ENCODE results near the gene GPC3.
"Not testable (repeated sequence)": the region's sequence is repeated elsewhere in the genome, so short reads cannot be mapped to it uniquely, and the experiment has no call there.

GPC3 gene

GRCh38 chrX:133834771-133835170 is 150.6 kb downstream of the GPC3 start:
- no peak for DNase-seq

GRCh38 chrX:133819546-133819945 is 165.8 kb downstream of the GPC3 start:
- no peak for DNase-seq

- DNase-seq = no peak
These were observed 167.4 kb downstream of the GPC3 start for GRCh38 chrX:133818019-133818418.

GRCh38 chrX:133815496-133815895 is 169.9 kb downstream of the GPC3 start:
- no peak for DNase-seq

GRCh38 chrX:133813971-133814370 is 171.4 kb downstream of the GPC3 start:
- DNase-seq = no peak

- no peak for DNase-seq
These were observed 173.0 kb downstream of the GPC3 start for GRCh38 chrX:133812402-133812801.

GRCh38 chrX:133810925-133811324 is 174.5 kb downstream of the GPC3 start:
- DNase-seq = no peak

GRCh38 chrX:133804072-133804471 is 181.3 kb downstream of the GPC3 start:
- no peak for DNase-seq

GRCh38 chrX:133796282-133796681 is 189.1 kb downstream of the GPC3 start:
- DNase-seq = no peak

GRCh38 chrX:133794126-133794525 is 191.3 kb downstream of the GPC3 start:
- no peak for DNase-seq

GRCh38 chrX:133793626-133794025 is 191.8 kb downstream of the GPC3 start:
- DNase-seq = no peak

- peak; percentile 23 for DNase-seq
These were observed 193.0 kb downstream of the GPC3 start for GRCh38 chrX:133792198-133792953.

- no peak for DNase-seq
These were observed 195.6 kb downstream of the GPC3 start for GRCh38 chrX:133789829-133790228.

GRCh38 chrX:133786382-133786781 is 199.0 kb downstream of the GPC3 start:
- no peak for DNase-seq

GRCh38 chrX:133783274-133783673 is 202.1 kb downstream of the GPC3 start:
- no peak for DNase-seq

- no peak for DNase-seq
These were observed 204.2 kb downstream of the GPC3 start for GRCh38 chrX:133781174-133781573.

GRCh38 chrX:133776072-133776471 is 209.3 kb downstream of the GPC3 start:
- DNase-seq = peak; percentile 22

GRCh38 chrX:133774807-133775206 is 210.6 kb downstream of the GPC3 start:
- no peak for DNase-seq

- no peak for DNase-seq
These were observed 214.2 kb downstream of the GPC3 start for GRCh38 chrX:133771086-133771646.

GRCh38 chrX:133762976-133763548 is 222.3 kb downstream of the GPC3 start:
- not testable (repeated sequence) for DNase-seq

- no peak for DNase-seq
These were observed 230.7 kb downstream of the GPC3 start for GRCh38 chrX:133754657-133755056.

- DNase-seq = no peak
These were observed 235.4 kb downstream of the GPC3 start for GRCh38 chrX:133749951-133750350.

- no peak for DNase-seq
These were observed 236.0 kb downstream of the GPC3 start for GRCh38 chrX:133749370-133749769.

GRCh38 chrX:133747196-133747595 is 238.2 kb downstream of the GPC3 start:
- no peak for DNase-seq
